HEK293 (cell line): ENCODE measurements around the gene KCNK3.

Source experiments
- CTCF ChIA-PET: fragments of 350-600 bp; formaldehyde crosslinking; extraction: SDS; loops from one replicate; lab custom pipeline; 2021; ENCODE audit warnings: antibody characterized with exemption; lab: Yijun Ruan, JAX
- POLR2A ChIA-PET: fragments of 300-600 bp; formaldehyde crosslinking; extraction: SDS; loops from one replicate; lab custom pipeline; 2020; ENCODE audit warnings: antibody characterized with exemption, inconsistent platforms; lab: Yijun Ruan, JAX
- H3K27ac ChIP-seq: fragments of 200-500 bp; sonication (Bioruptor generic); 2 replicates; pipeline ENCODE4 v1.5.1; 2014; ENCODE audit warnings: low read depth, low read length, control low read depth, inconsistent platforms; ENCODE audit errors: extremely low read depth
- H3K36me3 ChIP-seq, 2 experiments: fragments of 200-500 bp in 1 of 2; sonication (Bioruptor generic) in 1 of 2; 1 replicate in 1 of 2; 2 replicates in 1 of 2; pipeline ENCODE4 v1.5.1; 2014 to 2017; ENCODE audit warnings: inconsistent platforms in 2 of 2, low read length in 2 of 2; ENCODE audit not compliant: control insufficient read depth in 2 of 2, insufficient read depth in 1 of 2
- H3K4me1 ChIP-seq: fragments of 200-500 bp; sonication (Bioruptor generic); 2 replicates; pipeline ENCODE4 v1.5.1; 2014; ENCODE audit warnings: mild to moderate bottlenecking, low read length, inconsistent platforms; ENCODE audit not compliant: control insufficient read depth, insufficient read depth
- H3K4me3 ChIP-seq: 2 replicates; pipeline ENCODE4 v1.5.1; 2011; ENCODE audit warnings: low read depth, mild to moderate bottlenecking, control low read depth, low read length, moderate library complexity
- H3K9me3 ChIP-seq: fragments of 200-500 bp; sonication (Bioruptor generic); 2 replicates; pipeline ENCODE4 v1.5.1; 2014; ENCODE audit warnings: low read depth, low read length, inconsistent platforms; ENCODE audit not compliant: control insufficient read depth, insufficient read depth
- ATF2 ChIP-seq: fragments of 450-650 bp; formaldehyde crosslinking; IDR thresholded peaks from 2 replicates; pipeline ENCODE4 v1.5.1; 2016; ENCODE audit warnings: missing biosample characterization, missing genetic modification characterization, low read depth
- HOXC10 ChIP-seq: sonication (generic); formaldehyde crosslinking; IDR thresholded peaks from 2 replicates; pipeline ENCODE4 v1.8.1; 2023; ENCODE audit warnings: mild to moderate bottlenecking, missing genetic modification reagents
- MYNN ChIP-seq: fragments of 450-650 bp; formaldehyde crosslinking; IDR thresholded peaks from 2 replicates; pipeline ENCODE4 v1.5.1; 2016; ENCODE audit warnings: missing biosample characterization, missing genetic modification characterization, borderline replicate concordance
- PRDM10 ChIP-seq: fragments of 450-650 bp; formaldehyde crosslinking; IDR thresholded peaks from 2 replicates; pipeline ENCODE4 v1.5.1; 2016; ENCODE audit warnings: missing biosample characterization, missing genetic modification characterization
- SP2 ChIP-seq: fragments of 450-650 bp; formaldehyde crosslinking; IDR thresholded peaks from 2 replicates; pipeline ENCODE4 v1.5.1; 2016; ENCODE audit warnings: missing biosample characterization, missing genetic modification characterization
- SP7 ChIP-seq: fragments of 450-650 bp; formaldehyde crosslinking; IDR thresholded peaks from 2 replicates; pipeline ENCODE4 v1.5.1; 2016; ENCODE audit warnings: missing biosample characterization, missing genetic modification characterization
- ZBTB1 ChIP-seq: fragments of 450-650 bp; formaldehyde crosslinking; IDR thresholded peaks from 2 replicates; pipeline ENCODE4 v1.5.1; 2016; ENCODE audit warnings: missing biosample characterization, missing genetic modification characterization
- ZBTB17 ChIP-seq: fragments of 450-650 bp; formaldehyde crosslinking; IDR thresholded peaks from 2 replicates; pipeline ENCODE4 v1.5.1; 2016; ENCODE audit warnings: missing biosample characterization, missing genetic modification characterization
- ZNF10 ChIP-seq: fragments of 450-650 bp; formaldehyde crosslinking; IDR thresholded peaks from 2 replicates; pipeline ENCODE4 v1.5.1; 2017; ENCODE audit warnings: missing biosample characterization, missing genetic modification characterization
- ZNF132 ChIP-seq: fragments of 450-650 bp; formaldehyde crosslinking; IDR thresholded peaks from 2 replicates; pipeline ENCODE4 v1.5.1; 2017; ENCODE audit warnings: missing biosample characterization, missing genetic modification characterization, borderline replicate concordance
- ZNF138 ChIP-seq: fragments of 450-650 bp; formaldehyde crosslinking; IDR thresholded peaks from 2 replicates; pipeline ENCODE4 v1.5.1; 2016; ENCODE audit warnings: missing biosample characterization, missing genetic modification characterization, borderline replicate concordance
- ZNF146 ChIP-seq: fragments of 450-650 bp; formaldehyde crosslinking; IDR thresholded peaks from 2 replicates; pipeline ENCODE4 v1.5.1; 2016; ENCODE audit warnings: missing biosample characterization, missing genetic modification characterization
- ZNF155 ChIP-seq: fragments of 450-650 bp; formaldehyde crosslinking; IDR thresholded peaks from 2 replicates; pipeline ENCODE4 v1.5.1; 2016; ENCODE audit warnings: missing biosample characterization, missing genetic modification characterization
- ZNF184 ChIP-seq: fragments of 450-650 bp; IDR thresholded peaks from 2 replicates; pipeline ENCODE4 v1.5.1; 2018; ENCODE audit warnings: missing biosample characterization, mild to moderate bottlenecking, missing genetic modification characterization
- ZNF223 ChIP-seq: fragments of 450-650 bp; formaldehyde crosslinking; IDR thresholded peaks from 2 replicates; pipeline ENCODE4 v1.5.1; 2016; ENCODE audit warnings: missing biosample characterization, missing genetic modification characterization
- ZNF274 ChIP-seq, 2 experiments: fragments of 200-500 bp in 1 of 2; fragments of 450-650 bp in 1 of 2; sonication (Bioruptor generic) in 1 of 2; formaldehyde crosslinking in 1 of 2; IDR thresholded peaks; 2 replicates each; pipeline versions ENCODE4 v1.5.1 to v1.6.1; 2014 to 2016; ENCODE audit warnings: borderline replicate concordance in 1 of 2, inconsistent platforms in 1 of 2, low read length in 1 of 2, missing biosample characterization in 1 of 2, missing genetic modification characterization in 1 of 2
- ZNF341 ChIP-seq: fragments of 450-650 bp; formaldehyde crosslinking; IDR thresholded peaks from 2 replicates; pipeline ENCODE4; 2016; ENCODE audit warnings: low read depth, missing biosample characterization, missing genetic modification characterization
- ZNF529 ChIP-seq: fragments of 450-650 bp; formaldehyde crosslinking; IDR thresholded peaks from 2 replicates; pipeline ENCODE4 v1.5.1; 2017; ENCODE audit warnings: missing genetic modification characterization, missing biosample characterization; ENCODE audit not compliant: insufficient replicate concordance
- ZNF585B ChIP-seq: fragments of 450-650 bp; formaldehyde crosslinking; IDR thresholded peaks from 2 replicates; pipeline ENCODE4 v1.5.1; 2016; ENCODE audit warnings: missing biosample characterization, missing genetic modification characterization
- ZNF704 ChIP-seq: fragments of 450-650 bp; formaldehyde crosslinking; IDR thresholded peaks from 2 replicates; pipeline ENCODE4 v1.5.1; 2016; ENCODE audit warnings: missing biosample characterization, missing genetic modification characterization
- ZNF768 ChIP-seq: fragments of 450-650 bp; formaldehyde crosslinking; IDR thresholded peaks from 2 replicates; pipeline ENCODE4 v1.5.1; 2018; ENCODE audit warnings: missing biosample characterization, mild to moderate bottlenecking, missing genetic modification characterization
- ZNF776 ChIP-seq: fragments of 450-650 bp; formaldehyde crosslinking; IDR thresholded peaks from 2 replicates; pipeline ENCODE4 v1.5.0; 2017; ENCODE audit warnings: missing biosample characterization, missing genetic modification characterization, borderline replicate concordance
- ZNF792 ChIP-seq: fragments of 450-650 bp; formaldehyde crosslinking; IDR thresholded peaks from 2 replicates; pipeline ENCODE4 v1.5.1; 2016; ENCODE audit warnings: missing biosample characterization, missing genetic modification characterization
- ZNF843 ChIP-seq: fragments of 450-650 bp; formaldehyde crosslinking; IDR thresholded peaks from 2 replicates; pipeline ENCODE4 v1.5.1; 2016; ENCODE audit warnings: missing biosample characterization, missing genetic modification characterization
- ZSCAN16 ChIP-seq: fragments of 450-650 bp; formaldehyde crosslinking; IDR thresholded peaks from 2 replicates; pipeline ENCODE4 v1.5.1; 2016; ENCODE audit warnings: missing biosample characterization, missing genetic modification characterization

KCNK3 gene

GRCh38 chr2:26674002-26674751 is 18.3 kb upstream of the KCNK3 start:
- TF ChIP-seq ZNF704 (no peak), PRDM10 (no peak), ZNF132 (tag by site-specific recombination) (no peak), SP2 (tag by site-specific recombination) (no peak), ZBTB17 (tag by site-specific recombination) (no peak)
- Histone ChIP-seq H3K36me3 (no peaks in the 10 kb centered on the region), H3K27ac (no peak overlapping the region), H3K4me1 (no peaks in the 10 kb centered on the region), H3K4me3 (no peak overlapping the region), H3K9me3 (no peaks in the 10 kb centered on the region)
- ChIA-PET CTCF (interaction anchor here (1.3 kb wide), 1 partner anchor 71 kb away, joined by 9 read pairs; no protein-coding TSS in a partner anchor), POLR2A (interaction anchor here (0.8 kb wide), 1 partner anchor 23 kb away, joined by 3 read pairs; no protein-coding TSS in a partner anchor)

- ChIA-PET CTCF (interaction anchor here (1.3 kb wide), 1 partner anchor 71 kb away, joined by 9 read pairs; no protein-coding TSS in a partner anchor), POLR2A (interaction anchor here (0.8 kb wide), 1 partner anchor 24 kb away, joined by 3 read pairs; no protein-coding TSS in a partner anchor)
- H3K4me1 ChIP-seq = no peaks in the 10 kb centered on the region
- no peaks in the 10 kb centered on the region for H3K9me3 ChIP-seq
- no peak for TF ChIP-seq ZNF155
- no peak for TF ChIP-seq ZNF10 (tag by site-specific recombination)
- no peak for TF ChIP-seq ATF2 (tag by site-specific recombination)
- TF ChIP-seq ZNF341 = no peak
- no peak for TF ChIP-seq SP7 (tag by site-specific recombination)
- no peak for TF ChIP-seq ZNF274 (IDR thresholded peaks at IDR 0.05; ENCODE audit: low read length)
- TF ChIP-seq ZNF274 (tag by site-specific recombination; IDR thresholded peaks at IDR 0.05; ENCODE audit: borderline replicate concordance) = no peak
- TF ChIP-seq ZNF768 (tag by site-specific recombination) = no peak
- TF ChIP-seq ZNF529 (tag by site-specific recombination) = no peak
- H3K27ac ChIP-seq = no peak overlapping the region
- H3K4me3 ChIP-seq = no peak overlapping the region
- H3K36me3 ChIP-seq = no peaks in the 10 kb centered on the region
Measured at GRCh38 chr2:26674771-26675170, 17.8 kb upstream of the KCNK3 start.

GRCh38 chr2:26675651-26676255 is 16.8 kb upstream of the KCNK3 start:
- Histone ChIP-seq H3K4me3 (no peak overlapping the region), H3K9me3 (no peaks in the 10 kb centered on the region), H3K4me1 (no peaks in the 10 kb centered on the region), H3K27ac (no peak overlapping the region), H3K36me3 (no peaks in the 10 kb centered on the region)
- ChIA-PET POLR2A (no interaction called here), CTCF (no interaction called here)
- TF ChIP-seq ZBTB1 (tag by site-specific recombination) (no peak), ZNF146 (tag by site-specific recombination) (no peak), ZNF776 (tag by site-specific recombination) (no peak), ZNF585B (tag by site-specific recombination) (no peak), ZNF184 (no peak), ZNF792 (no peak), ZNF223 (no peak), ZSCAN16 (no peak), MYNN (tag by site-specific recombination) (no peak), ZNF341 (no peak), ZNF138 (tag by site-specific recombination) (no peak), HOXC10 (CRISPR knock-in tag) (no peak), ZNF843 (no peak)
